GM19395 (cell line): ENCODE results near the gene CD9.
"Not testable (repeated sequence)": the region's sequence is repeated elsewhere in the genome, so short reads cannot be mapped to it uniquely, and the experiment has no call there.

Experiments
- ATAC-seq: cut with Tn5 transposase; IDR thresholded peaks from one replicate; pipeline ENCODE4 v1.9.1; 2021; ENCODE audit warnings: mild to moderate bottlenecking, moderate library complexity; ENCODE audit not compliant: unreplicated experiment

CD9 gene

DNA sequence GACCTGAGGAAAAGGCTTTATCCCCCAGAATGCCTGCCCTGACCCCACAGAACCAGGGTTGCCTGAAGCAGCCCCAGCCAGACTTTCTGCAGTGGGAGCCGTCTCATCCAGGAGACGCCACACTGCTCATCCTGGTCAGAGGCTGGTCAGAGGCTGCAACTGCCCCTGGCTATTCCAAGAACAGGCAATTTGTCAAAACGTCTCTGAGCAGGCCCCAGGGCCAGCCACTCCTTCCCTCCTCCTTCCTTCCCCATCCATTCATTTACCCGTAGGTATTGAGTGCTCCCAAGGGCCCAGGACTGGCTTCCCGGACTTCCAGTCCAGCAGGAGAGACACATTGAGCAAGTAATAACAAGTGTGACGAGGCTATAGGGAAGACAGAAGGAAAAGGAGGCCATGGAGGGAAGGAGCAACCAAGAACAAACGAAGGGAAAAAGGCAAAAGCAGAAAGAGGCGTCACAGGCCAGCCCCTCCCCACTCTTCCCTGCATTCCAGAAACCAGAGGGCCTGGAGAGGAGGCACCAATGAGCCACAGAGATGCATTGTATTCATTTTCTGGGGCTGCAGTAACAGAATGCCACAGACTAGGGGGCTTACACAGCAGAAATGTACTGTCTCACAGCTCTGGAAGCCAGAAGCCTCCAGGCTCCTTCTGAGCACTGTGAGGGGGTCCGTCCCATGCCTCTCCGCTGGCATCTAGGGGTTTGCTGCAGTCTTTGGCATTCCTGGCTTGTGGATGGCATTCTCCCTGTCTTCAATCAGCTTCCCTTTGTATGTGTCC, 21.0 kb upstream of the CD9 start:
- no peak for ATAC-seq

DNA sequence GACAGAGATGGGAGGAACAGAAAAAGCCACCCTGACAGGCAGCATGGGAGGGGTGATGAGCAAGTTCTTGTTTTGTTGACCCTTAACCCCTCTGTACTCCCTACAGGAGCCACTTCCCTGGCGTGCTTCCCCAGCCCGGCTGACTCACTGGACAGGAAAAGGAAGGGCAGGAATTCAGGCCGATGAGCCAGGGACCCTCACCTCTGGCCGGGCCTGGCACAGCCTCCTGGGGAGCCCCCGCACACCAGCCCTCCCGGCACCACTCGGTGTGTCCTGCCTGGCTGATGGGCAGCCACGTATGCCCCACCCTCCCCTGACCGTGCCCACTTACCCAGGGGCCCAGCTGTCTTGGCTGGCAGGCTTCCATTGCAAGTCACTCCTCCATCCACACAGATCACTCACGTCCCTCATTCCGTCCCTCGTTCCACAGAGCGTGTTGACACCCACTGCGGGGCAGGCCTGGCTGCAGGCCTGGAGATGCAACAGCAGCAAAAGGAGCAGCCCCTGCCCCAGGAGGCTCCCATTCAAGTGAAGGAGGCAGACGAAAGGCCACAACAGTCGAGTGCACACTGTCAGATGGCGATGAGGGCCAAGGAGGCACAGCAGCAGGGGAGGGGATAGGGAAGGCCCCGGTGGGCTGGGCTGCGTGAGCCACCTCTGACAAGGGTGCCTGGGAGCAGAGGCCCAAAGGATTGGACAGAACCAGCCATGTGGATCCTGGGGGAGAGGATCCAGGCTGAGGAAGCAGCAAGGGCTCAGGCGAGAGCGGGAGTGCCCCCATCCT, 19.7 kb upstream of the CD9 start:
- no peak for ATAC-seq

DNA sequence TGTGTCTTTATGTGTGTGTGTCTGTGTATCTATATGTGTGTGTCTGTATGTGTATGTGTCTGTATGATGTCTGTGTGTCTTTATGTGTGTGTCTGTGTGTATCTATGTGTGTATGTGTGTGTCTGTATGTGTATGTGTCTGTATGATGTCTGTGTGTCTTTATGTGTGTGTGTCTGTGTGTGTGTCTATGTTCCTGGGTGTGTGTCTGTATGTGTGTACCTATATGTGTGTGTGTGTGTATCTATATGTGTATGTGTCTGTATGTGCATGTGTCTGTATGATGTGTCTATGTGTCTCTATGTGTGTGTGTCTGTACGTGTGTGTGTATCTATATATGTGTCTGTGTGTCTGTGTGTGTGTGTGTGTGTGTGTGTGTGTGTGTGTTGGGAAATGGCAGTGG, 19.0 kb upstream of the CD9 start:
- ATAC-seq = no peak

DNA sequence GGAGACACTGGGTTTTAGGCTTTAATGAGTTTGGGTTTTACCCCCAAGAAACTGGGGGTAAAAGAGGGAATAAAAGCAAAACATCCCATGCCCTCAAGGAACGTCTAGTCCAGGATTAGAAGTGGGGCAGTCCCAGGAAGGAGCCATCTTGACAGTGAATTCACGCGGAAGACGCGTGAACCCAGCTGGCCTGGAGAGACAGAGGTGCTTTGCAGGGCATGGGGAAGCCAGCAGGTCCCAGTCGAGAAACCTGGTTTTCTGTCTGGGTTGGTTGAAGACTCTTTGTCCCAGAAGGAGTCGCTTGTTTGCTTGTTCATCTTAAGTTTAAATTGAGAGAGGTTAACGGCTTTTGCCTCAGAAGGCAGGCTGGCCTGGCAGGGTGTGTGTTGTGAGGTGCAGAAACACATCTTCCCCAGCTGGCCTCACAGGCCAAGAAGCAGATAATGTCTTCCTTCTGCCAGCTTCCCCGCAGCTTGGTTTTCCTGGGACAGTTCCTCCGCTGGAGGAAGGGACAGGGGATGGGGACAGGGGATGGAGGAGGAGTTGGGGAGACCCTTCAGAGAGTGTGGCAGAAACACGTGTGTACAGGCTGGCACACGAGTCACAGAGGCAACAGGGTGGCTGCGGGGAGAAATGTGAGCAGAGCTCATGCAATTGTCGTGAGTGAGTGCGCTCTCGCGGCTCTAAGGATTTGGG, 18.5 kb upstream of the CD9 start:
- no peak for ATAC-seq

DNA sequence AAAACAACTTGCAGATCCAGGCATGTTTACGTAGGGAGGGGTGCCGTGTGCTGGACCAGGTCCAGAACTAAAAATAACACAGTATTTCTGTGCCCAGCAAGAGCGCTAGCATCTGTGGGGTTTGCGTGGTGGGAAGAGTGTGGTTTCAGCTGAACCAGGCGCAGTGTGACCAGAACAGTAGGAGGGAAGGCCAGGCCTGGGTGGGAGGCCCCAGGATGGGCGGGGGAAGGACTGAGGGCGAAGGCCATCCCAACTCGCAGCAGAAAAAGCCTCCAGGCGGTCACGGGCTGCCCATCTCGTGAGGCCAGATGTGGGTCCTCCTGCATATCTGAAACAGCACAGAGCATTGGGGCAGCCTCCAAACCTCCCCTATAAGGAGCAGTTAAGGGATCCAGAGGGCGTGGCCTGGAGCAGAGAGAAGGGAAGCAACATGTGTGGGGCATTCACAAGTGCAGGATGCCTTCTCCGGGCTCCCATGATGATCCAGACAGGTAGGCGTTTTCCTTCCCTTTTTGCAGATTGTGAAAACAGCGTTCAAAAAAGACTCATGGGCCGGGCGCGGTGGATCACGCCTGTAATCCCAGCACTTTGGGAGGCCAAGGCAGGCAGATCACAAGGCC, 17.8 kb upstream of the CD9 start:
- ATAC-seq = no peak

DNA sequence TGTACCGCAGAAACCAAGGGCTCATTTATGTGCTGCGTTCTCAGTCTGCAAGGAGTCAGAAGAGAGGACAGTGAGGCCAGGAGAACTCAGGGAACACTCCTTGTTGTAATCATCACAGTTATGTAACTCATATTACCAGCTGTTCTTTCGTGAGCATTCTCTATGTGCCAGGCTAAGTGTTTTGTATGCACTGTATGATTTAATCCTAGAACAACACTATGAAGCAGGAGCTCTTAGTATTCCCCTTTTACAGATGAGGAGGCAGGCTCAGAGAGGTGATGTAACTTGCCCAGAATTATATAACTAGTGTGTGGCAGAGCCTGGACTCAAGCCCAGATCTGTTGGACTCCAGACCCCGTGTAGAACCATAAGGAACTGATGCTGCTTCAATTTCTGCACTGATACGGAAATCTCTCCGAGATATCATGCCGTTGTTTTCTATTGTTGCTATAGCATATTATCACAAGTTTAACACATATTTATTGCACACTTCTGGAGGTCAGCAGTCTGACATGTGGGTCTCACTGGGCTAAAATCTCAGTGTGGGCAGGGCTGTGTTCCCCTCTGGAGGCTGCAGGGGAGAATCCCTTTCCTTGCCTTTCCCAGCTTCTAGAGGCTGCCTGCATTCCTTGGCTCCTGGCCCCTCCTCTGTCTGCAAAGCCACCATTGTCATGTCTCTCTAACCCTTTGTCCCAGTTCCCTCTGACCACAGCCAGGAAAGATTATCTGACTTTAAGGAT, 16.3 kb upstream of the CD9 start:
- ATAC-seq = no peak

DNA sequence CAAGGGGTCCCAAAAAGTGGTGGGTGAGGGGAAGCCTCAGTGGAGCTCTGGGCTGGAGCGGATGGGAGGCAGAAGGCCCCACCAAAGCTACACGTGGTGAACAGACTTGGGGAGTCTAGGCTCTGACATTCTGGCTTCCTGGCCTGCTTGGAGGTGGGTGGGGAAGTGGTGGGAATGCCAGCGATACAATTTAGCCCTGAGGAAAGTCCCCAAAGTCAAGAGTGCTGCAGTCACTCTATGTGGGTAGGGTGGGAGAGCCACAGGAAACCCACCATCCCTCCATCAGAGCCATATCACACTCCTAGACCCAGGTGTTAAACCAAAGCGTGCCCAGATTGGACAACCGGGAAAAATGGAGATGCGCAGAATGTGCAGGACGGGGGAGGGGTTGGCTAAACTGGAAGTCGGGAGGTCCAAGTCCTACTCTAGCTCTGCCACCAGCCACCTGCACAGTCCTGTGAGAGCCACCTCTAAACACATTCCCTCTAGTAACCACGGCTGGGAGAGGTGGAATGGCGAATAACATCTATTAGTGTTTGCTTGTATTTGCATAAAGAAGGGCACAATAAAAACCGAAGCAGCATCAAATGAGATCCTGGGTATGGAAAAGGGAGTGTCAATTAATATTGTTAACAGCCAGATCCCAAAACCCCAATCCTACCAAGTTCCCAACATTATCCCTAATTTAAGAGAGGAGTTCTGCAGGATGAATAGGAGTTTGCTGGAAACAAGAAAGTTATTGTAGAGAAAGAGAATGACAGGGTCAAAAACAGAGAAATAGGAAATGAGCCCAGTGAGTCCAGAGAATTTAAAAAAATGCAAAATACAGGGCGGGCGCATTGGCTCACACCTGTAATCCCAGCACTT, 14.0 kb upstream of the CD9 start:
- ATAC-seq = no peak

DNA sequence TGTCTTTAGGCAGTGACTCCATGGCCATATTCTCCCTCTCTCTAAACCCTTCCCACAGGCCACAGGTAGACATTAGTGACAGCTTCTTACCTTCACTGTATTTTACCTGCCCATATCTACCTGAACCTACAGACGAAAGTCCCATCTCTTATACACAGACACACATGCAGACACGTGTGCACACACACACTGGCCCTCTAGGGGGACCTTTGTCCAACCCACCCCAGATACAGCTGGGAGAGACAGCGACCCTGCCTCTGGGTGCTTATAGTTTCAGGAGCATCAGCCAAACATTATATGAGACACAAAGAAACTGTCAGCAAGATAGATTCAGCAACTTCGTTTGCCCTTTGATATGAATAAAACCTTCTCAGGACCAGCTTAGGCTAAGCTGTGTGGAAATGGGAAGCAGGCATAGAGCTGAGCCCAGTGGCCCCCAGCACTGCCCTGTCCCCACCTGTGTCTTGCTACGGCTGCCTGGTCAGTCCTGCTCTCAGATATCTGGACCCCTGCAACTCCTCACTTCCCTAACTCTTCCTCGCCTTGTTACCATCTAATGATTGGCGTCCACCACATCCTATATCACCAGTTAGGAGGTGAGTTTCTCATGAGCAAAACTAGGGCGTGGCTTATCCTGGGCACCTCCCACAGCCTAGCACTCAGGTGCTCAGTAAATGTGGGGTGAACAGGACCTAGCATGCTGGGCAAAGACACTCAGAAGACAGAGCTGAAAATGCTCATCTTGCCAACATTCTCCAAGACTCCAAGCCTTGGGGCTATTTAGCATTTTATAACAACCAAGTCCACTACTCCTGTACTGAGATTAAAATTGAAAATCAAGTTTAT, 12.0 kb upstream of the CD9 start:
- ATAC-seq = no peak

DNA sequence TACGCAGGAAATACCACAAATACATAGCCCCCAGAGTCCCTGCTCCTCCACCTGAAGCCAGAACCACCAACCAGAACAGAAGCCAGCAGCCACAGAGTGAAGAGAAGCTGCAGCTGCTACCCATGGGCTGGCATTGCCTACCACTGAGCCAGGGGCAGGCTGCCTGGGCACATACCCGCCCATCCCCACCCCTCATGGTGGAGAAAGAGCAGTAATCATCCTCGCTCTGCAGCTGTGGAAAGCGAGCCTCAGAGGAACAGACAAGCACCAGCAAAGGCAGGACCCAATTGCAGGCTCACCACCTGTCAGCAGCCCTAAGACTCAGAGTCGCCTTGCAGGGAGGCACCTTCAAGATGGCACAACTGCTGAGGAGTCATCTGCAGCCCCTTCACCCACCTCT, 11.2 kb upstream of the CD9 start:
- ATAC-seq = no peak

DNA sequence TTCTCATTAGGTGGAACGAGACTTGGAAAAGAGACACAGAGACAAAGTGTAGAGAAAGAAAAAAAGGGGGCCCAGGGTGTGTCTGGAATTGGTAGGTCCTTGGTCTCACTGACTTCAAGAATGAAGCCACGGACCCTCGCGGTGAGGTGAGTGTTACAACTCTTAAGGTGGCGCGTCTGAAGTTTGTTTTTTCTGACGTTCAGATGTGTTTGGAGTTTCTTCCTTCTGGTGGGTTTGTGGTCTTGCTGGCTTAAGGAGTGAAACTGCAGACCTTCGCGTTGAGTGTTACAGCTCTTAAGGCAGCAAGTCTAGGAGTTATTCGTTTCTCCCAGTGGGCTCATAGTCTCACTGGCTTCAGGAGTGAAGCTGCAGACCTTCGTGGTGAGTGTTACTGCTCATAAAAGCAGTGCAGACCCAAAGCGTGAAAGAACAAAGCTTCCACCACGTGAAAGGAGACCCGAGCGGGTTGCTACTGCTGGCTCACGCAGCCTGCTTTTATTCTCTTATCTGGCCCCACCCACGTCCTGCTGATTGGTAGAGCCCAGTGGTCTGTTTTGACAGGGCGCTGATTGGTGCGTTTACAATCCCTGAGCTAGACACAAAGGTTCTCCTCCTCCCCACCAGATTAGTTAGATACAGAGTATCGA, 10.1 kb upstream of the CD9 start:
- ATAC-seq = not testable (repeated sequence)

DNA sequence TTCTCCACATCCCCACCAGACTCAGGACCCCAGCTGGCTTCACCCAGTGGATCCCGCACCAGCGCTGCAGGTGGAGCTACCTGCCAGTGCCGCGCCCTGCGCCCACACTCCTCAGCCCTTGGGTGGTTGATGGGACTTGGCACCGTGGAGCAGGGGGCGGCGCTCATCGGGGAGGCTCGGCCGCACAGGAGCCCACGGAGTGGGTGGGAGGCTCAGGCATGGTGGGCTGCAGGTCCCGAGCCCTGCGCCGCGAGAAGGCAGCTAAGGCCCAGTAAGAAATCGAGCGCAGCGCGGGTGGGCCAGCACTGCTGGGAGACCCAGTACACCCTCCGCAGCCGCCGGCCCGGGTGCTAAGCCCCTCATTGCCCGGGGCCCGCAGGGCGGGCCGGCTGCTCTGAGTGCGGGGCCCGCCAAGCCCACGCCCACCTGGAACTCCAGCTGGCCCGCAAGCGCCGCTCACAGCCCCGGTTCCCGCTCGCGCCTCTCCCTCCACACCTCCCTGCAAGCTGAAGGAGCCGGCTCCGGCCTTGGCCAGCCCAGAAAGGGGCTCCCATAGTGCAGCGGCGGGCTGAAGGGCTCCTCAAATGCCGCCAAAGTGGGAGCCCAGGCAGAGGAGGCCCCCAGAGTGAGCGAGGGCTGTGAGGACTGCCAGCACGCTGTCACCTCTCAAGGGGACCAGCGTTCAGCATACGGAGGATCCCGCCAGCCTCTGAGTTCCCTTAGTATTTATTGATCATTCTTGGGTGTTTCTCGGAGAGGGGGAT, 9.3 kb upstream of the CD9 start:
- ATAC-seq = not testable (repeated sequence)

DNA sequence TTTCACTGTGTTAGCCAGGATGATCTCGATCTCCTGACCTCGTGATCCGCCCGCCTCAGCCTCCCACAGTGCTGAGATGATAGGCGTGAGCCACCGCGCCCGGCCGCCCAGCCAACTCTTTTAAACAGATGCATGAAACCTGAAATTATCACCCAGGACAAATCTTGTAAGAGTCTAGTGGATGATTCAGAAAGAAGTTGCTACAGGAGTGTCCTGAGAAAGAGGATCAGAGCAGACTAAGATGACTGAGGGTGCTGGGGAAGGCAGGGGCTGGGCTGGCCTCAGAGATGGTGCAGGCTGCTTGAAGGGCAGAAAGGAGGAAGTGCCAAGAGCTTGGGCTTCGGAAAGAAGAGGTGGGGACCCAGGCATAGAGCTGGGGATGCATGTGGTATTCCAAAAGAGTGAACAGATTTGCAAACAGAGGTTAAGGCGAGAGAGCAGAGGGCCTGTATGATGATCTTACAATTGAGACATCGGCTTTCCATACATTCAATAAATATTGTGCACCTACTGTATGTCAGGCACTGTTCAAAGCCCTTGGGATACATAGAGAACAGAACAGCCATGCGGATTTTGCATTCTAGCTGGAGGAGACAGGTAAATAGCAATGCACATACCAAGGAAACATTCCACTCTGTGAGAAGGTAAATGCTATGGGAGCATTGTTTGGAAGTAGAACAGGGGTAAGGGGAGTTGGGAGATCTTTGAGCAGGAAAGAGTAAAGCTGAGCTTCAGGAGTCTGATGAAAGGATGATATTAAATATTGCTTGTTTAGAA, 7.4 kb upstream of the CD9 start:
- no peak for ATAC-seq

DNA sequence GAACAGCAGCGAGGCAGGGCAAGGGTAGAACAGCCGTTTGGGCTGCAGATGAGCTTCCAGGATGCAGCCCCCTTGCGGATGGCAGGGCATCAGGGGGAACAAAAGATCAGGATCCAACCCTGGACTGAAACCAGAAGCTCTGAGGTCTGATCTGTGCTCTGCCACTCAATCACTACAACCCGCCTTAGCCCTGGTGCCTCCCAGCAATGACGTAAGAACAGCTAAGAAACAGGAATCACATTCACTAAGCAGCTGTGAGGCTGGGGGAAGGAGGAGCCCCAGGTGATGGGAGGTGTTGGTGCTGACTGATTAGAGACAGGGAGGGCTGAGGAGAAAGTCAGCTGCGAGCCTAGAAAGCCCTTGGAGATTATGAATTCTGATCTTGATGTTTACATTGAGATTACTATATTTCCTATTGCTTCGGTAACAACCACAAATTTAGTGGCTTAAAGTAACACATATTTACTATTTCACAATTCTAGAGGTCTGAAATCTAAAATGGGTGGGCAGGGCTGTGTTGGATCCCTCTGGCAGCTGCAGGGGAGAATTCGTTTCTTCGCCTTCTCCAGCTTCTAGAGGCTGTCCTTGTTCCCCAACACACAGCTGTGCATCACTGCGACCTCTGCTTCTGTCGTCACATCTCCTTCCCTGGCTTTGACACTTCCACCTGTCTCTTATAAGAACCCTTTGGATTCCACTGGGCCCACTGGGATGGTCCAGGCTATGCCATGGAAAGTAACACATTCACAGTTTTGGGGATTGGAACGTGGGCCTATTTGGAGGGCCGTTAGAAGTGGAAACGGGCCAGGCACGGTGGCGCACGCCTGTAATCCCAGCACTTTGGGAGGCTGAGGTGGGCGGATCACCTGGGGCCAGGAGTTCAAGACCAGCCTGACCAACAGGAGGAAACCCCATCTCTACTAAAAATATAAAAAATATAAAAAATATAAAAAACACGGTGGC, 6.1 kb upstream of the CD9 start:
- no peak for ATAC-seq

DNA sequence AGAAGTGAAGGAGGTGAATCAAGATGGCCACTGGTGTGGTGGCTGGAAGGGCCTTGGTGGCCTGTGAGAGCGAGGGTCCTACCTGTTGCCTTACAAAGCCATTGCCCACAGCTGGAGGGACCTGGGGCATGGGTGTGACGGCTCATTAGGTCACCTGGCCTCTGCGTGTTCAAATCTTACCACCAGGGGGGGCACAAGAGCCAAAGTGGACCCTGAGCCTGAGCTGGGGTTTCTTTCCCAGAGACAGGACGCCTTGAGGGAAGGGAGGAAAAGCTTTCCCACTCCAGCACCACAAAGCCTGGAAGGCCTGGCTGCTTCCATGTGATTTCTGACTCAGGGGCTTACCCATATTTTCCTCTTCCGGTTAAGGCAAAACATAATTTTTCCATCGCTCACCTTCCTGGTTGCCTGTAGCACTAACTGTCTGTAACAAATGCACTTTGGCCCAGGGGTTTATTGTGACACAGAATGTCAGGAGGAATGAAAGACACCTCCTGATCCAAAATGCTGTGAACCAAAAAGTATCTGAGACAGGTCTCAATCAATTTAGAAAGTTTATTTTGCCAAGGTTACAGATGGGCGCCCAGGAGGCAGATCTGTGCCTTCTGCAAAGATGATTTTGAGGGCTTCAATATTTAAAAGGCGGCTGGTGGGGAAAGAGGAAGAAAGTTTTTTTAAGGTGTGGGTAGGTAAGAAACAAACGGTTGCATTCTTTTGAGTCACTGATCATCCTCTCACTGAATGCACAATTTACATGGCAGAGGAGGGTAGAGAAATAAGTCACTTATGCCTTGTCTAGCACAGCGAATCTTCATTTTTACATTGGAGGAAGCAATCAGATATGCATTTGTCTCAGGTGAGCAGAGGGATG, 4.3 kb upstream of the CD9 start:
- ATAC-seq = no peak

DNA sequence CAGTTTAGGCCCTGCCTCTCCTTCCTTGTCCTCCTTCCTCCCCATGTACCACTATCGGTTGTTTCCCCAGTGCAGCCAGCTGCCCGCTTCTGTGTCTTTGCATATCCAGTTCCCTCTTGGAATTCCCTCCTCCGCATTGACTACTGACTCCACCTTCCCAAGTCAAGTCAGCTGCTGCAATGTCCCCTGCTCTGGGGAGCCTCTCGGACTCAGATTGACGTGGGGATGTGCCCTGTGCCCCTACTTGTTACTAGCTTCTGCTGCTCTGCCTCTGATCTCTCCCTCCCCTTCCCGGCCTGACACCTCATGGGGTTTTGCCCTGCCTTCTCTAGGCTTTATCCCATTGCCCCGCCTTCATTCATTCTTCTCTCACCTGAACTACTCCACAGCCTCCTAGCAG, 2.1 kb upstream of the CD9 start:
- ATAC-seq = no peak
